CD4-positive, alpha-beta T cell treated with Interleukin-1 beta for 1 hour (primary cell): ENCODE data around the gene SYT6.
"Not testable (repeated sequence)": the region's sequence is repeated elsewhere in the genome, so short reads cannot be mapped to it uniquely, and the experiment has no call there.

Experiments
- DNase-seq, 2 donors: peaks; one replicate each; pipeline ENCODE4 v3.0.0-alpha.2; 2020 to 2022

SYT6 gene

DNA sequence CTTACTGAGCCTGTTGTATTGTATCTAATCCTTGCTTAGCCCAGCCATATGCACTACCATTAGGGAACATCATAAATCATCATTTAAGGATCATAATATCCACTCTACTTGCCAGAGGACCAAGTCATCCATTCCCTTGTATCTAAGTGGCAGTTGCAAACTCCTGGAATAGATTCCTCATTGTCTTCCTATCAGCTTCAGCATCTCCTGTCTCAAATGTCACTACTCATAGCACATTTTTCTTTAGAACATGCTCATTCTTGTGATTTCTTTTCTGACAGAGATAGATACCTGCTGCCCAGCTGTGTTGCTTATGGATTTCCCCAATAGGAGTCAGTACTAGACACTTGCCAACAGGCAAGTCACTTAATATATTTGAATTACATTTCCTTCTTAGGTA, 90.1 kb downstream of the SYT6 start:
- no peak for DNase-seq

GRCh38 chr1:114062477-114063099, 91.1 kb downstream of the SYT6 start:
- no peak for DNase-seq

DNA sequence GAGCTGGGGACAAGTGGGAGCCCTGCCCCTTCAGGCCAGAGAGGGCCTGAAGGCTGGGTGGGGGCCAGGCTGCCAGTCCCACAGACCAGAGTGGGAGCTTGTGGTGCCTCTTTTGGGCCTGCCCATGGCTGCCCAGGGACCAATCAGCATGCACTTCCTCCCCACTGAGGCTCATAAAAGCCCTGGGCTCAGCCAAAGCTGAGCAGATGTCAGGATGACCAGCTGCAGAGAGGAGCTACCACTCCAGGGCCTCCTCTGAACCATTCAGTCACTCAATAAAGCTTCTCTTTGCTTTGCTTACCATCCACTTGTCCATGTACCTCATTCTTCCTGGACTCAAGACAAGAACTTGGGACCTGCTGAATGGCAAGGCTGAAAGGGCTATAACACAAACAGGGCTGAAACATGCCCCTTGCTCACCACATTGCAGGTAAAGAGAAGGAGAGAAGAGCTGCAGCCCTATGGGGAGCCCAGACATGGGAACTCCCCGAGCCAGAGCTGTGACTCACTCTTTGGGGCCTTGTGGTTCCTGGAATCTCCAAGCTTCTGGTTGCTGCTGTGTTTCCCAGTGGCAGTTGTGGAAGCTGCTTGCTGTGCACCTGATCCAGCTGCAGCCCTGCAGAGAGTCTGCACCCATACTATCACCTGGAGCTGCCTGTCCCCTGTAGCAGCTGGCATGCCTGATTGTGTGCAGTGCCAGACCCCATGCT, 92.4 kb downstream of the SYT6 start:
- no peak for DNase-seq

- not testable (repeated sequence) for DNase-seq
Observed at GRCh38 chr1:114058236-114058635, 95.4 kb downstream of the SYT6 start.

DNA sequence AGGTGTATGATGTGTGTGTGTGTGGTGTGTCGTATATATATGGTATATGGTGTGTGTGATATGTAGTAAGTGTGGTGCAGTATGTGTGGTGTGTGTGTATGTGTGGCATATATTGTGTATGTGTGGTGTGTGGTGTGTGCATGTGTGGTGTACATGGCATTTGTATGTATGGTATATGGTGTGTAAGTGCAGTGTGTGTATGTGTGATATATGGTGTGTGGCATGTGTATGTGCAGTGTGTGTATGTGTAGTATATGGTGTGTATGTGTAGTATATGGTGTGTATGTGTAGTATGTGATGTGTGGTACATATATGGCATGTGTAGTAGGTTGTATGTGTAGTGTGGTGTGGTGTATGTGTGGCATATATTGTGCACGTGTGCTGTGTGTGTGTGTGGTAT, 99.5 kb downstream of the SYT6 start:
- no peak for DNase-seq

DNA sequence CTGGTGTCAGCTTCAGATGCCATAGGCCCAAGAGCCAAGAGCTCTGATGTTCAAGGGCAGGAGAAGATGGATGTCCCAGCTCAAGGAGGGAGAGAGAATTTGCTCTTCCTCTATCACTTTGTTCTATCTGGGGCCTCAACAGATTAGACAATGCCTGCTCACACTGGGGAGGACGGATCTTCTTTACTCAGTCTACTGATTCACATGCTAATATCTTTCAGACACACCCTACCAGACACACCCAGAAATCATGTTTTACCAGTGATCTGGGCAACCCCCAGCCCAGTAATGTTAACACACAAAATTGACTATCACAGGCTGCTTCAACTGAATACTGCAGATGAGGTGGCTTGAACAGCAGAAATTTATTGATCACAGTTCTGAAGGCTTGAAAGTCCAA, 105.4 kb downstream of the SYT6 start:
- DNase-seq = no peak

- DNase-seq = no peak
Observed at GRCh38 chr1:114043548-114043947, 110.1 kb downstream of the SYT6 start.

- DNase-seq = no peak
Observed at GRCh38 chr1:114043054-114043453, 110.6 kb downstream of the SYT6 start.

DNA sequence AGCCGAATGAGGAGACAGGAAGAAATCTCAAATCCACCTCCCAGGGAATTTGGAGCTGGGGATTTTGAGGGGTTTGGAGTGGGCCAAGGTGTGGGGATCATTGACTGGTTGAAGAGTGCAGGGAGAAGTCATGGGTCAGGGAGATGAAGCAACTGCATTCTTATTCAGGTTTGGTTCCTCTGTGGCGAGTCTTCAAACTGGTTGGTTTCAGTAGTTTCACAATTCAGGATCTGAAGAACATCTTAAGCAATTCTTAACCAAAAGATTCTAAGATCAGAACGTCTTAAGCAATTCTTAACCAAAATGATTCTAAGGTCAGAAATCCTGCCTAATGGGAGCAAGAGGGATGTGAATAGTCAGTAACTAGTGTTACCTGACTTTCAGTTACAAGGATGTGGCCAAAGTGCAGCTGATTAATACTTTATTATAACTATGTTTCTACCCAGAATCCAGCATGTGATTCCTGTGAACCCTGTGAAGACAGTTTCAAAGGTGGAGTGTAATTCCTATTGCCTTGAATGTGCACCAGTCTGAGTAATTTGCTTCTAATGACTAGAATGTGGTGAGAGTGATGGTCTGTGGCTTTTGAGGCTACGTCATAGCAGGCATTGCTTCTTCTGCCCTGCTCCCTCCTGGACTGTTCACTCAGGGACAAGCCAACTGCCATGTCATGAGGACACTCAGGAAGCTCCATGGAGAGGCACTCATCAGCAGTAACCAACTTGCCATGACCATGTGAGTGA, 113.2 kb downstream of the SYT6 start:
- peak in 1 of 2 donors; percentile 2 for DNase-seq
